Retina (tissue), 1 donor: ENCODE results near the gene BMS1.
"Not testable (repeated sequence)": the region's sequence is repeated elsewhere in the genome, so short reads cannot be mapped to it uniquely, and the experiment has no call there.

Experiments
- DNase-seq: peaks from one replicate; pipeline ENCODE4 v3.0.0-alpha.2; 2016

The BMS1 gene

GRCh38 chr10:42790835-42791234 lies 8.2 kb downstream of the BMS1 start:
- no peak for DNase-seq

GRCh38 chr10:42795701-42796100 lies 13.1 kb downstream of the BMS1 start:
- no peak for DNase-seq

- no peak for DNase-seq
These were observed 18.5 kb downstream of the BMS1 start for GRCh38 chr10:42801135-42801534.

GRCh38 chr10:42802876-42803275 lies 20.3 kb downstream of the BMS1 start:
- no peak for DNase-seq

- no peak for DNase-seq
These were observed 27.1 kb downstream of the BMS1 start for GRCh38 chr10:42809676-42810075.

- DNase-seq, result no peak
These were observed 29.4 kb downstream of the BMS1 start for GRCh38 chr10:42812028-42812427.

DNA sequence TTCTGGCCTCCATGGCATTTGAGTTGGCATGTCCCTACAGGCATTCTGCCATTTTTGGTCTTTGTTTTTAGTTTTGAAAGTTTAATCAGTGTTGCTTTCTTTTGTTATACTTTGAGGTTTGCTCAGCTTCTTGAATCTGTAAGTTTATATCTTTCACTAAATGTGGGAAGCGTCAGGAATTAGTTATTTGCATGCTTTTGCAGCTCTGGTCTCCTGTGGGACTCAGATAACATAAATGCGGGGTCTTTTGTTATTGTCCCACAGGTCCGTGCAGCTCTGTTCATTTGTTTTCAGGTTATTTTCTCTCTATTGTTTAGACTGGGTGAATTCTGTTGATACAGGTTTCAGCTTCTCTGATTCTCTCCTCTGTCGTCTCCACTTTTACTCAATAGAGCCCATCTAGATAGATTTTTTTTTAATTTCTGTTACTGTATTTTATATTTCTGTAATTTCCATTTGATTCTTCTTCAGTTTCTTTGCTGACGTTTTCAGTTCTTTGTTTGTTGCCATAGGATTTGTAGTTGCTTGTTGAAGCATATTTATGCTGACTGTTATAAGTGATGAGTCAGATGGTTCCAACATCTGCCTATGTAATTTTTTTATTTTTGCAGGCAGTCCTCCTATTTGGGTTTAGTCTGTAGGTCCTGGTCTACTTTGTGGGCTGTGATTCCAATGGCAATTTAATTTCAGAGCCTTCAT lies 31.5 kb downstream of the BMS1 start:
- DNase-seq, result not testable (repeated sequence)

DNA sequence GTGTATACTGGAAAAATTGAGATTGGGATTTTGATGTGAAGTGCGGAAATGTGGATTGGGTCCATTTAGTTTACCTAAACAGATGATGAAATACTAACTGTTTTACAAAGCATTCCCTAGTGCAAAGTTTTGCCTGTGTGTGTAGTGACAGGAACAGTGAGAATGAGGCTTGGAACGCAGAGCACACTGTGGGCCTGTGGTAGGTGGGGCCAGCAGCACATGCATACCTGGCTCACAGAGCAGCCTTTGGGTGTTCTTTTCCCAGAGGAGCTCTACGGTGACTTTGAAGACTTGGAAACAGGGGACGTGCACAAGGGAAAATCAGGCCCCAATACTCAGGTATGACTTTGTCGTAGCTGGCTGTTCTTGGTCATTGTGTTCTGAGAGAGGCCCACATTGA lies 33.7 kb downstream of the BMS1 start:
- not testable (repeated sequence) for DNase-seq

GRCh38 chr10:42816912-42817311 lies 34.3 kb downstream of the BMS1 start:
- DNase-seq, result no peak

- DNase-seq, result not testable (repeated sequence)
These were observed 34.8 kb downstream of the BMS1 start for GRCh38 chr10:42817417-42817816.

GRCh38 chr10:42826759-42827158 lies 44.2 kb downstream of the BMS1 start:
- not testable (repeated sequence) for DNase-seq

GRCh38 chr10:42827201-42827600 lies 44.6 kb downstream of the BMS1 start:
- peak; percentile 26 for DNase-seq

DNA sequence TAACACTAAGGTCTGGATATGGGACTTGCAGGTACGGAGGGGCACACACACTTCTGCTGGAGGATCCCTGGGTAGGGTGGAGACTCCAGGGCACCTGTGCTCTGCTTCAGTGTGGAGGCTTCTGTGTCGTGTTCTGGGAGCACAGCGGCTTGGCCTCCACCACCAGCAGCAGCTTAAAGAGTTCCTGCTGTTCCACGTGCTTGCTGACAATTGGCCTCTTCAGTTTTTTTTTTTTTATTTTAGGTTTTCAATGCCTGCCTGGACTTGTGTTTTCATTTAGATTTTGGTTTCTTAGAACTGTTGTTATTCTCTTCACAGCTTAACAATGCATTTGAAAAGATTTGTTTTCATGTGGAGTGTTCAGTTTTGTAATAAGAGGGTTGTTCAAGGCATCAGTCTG lies 45.8 kb downstream of the BMS1 start:
- DNase-seq, result not testable (repeated sequence)

DNA sequence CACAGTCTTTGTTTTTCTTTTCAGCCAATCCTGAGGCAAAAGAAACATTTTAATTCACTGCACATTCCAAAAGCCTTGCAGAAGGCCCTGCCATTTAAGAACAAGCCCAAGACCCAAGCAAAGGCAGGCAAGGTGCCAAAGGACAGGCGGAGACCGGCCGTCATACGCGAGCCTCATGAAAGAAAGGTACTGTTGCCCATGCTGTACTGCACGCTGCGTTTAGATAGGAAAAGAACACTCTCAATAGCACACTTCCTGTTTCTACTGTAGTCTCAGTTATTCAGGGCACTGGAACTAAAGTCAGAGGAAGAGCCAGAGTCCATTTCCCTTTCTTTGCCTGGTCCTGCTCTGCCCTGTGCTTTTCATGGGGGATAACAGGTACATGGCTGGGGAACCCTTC lies 47.6 kb downstream of the BMS1 start:
- DNase-seq, result no peak

- peak; percentile 61 for DNase-seq
These were observed 53.5 kb downstream of the BMS1 start for GRCh38 chr10:42836096-42836495.

DNA sequence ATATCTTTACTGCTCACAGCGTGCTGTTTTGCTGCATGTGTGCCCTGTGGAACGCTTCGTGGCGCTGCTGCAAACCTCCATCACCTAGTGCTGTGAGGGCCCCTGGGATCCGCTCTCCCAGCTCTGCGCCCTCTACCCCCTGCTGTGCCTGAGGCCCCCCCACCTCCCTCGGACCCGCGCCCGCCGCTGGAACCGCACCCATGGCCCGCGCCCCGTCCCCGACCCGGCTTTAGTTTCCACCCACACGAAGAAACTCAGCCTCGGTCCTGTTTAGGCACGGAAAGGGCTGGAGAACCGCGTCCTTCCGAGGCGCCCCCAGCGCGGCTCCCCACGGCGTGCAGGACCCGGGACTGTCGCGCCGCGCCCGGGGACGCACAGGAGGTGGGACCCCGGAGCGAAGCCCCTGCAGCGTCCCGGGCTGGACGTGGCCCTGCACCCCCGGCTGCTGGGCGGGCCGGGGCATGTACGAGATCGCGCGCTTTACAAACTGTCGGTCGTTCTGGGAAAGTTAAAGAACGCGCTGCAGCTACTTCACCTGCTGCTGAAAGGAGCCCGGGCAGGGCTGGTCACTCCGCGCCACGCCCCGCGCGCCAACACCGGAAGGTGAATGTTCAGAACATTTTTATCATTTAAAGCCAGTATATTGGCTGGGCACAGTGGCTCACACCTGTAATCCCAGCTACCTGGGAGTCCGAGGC lies 54.3 kb downstream of the BMS1 start:
- DNase-seq, result peak; percentile 44

GRCh38 chr10:42844810-42845209 lies 62.2 kb downstream of the BMS1 start:
- not testable (repeated sequence) for DNase-seq

DNA sequence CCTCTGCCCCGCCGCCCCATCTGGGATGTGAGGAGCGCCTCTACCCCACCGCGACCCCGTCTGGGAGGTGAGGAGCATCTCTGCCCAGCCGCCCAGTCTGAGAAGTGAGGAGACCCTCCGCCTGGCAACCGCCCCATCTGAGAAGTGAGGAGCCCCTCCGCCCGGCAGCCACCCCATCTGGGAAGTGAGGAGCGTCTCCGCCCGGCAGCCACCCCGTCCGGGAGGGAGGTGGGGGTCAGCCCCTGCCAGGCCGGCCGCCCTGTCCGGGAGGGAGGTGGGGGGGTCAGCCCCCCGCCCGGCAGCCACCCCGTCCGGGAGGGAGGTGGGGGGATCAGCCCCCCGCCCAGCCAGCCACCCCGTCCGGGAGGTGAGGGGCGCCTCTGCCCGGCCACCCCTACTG lies 64.7 kb downstream of the BMS1 start:
- DNase-seq, result not testable (repeated sequence)

DNA sequence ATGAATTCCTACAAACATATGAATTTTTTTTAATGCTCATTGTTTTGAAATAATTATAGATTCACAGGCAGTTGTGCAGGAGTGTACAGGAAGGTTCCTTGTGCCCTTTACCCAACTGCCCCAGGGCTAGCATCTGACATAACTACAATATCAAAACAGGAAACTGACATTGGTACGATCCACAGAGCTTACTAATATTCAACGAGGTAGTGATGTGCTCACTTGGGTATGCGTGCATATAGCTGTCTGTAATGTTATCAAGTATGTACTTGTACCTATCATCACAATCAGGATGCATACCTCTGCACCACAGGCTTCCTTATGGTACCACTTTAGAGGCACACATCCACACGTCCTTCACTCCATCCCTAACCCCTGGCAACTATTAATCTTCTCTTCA lies 68.3 kb downstream of the BMS1 start:
- DNase-seq, result no peak

DNA sequence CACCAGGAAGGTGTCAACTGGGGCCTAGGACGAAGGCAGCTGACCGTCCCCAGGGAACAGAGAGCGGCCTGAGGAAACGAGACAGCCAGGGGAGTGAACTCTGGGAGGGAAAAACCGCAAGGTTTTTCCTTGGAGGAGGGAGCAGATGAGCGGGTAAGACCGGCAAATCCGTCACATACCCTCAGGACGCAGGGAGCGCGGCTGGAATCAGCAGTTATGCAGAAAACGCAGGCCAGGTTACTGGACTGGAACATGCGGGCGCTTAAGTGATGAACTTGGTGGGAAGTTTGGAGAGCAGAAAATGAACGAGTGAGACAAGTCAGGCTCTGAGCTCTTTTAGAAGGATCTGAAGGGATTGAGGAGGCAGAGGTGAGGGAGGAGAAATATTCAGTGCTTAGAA lies 76.7 kb downstream of the BMS1 start:
- no peak for DNase-seq

DNA sequence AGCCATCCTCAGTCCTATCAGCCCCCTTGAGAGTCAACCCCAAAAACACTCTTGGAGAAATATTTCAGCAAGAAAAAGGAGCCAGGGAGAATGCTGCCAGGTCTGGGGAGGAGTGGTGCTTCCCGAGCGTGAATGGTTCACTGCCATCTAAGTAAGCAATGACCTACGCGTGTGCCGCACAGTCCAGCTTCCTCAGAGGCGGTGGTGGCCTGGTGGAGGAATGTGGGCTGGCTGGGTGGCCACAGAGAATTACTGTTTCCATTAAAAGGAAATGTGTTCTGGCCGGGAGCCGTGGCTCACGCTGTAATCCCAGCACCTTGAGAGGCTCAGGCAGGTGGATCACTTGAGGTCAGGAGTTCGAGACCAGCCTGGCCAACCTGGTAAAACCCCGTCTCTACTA lies 77.4 kb downstream of the BMS1 start:
- not testable (repeated sequence) for DNase-seq

DNA sequence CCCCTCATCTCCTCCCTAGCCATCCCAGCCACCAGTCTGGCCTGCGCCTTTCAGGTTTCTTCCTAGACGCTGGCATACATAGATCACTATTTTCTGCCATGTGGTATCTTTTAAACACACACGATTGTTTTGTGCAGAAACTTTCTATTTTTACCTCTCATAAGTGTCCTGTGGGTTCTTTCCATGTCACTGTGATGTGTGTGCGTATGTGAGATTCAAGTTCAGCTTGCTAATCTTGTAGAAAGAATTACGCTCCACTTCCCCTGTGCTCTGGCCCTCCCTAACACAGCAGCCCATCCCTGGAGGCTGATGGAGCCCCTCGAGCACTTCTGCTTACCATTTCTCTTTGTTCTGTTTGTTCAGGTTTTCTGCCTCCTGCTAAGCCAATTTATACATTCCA lies 80.2 kb downstream of the BMS1 start:
- not testable (repeated sequence) for DNase-seq

DNA sequence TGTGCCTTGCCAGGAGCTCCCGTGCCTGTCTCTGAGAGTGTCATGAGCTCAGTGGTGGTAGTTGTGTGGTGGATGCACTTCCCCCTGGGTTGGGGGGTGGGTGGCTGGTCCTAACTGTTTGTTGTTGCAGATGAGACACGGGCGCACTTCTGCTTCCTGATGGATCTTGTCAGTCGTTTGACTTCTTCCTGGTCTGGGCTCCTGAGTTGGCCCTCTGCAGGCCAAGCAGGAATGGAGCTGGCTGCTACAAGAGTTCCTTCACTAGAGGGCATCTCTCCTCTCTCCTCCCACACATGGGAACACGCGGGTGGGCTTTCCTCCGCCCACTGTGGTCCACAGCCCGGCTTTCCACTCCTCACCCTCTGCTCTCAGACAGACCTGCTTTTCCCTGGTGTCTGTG lies 82.0 kb downstream of the BMS1 start:
- DNase-seq, result no peak

- no peak for DNase-seq
These were observed 83.1 kb downstream of the BMS1 start for GRCh38 chr10:42865716-42866114.
